ENCODE measurements around the gene TEX54.

Gene TEX54

DNA sequence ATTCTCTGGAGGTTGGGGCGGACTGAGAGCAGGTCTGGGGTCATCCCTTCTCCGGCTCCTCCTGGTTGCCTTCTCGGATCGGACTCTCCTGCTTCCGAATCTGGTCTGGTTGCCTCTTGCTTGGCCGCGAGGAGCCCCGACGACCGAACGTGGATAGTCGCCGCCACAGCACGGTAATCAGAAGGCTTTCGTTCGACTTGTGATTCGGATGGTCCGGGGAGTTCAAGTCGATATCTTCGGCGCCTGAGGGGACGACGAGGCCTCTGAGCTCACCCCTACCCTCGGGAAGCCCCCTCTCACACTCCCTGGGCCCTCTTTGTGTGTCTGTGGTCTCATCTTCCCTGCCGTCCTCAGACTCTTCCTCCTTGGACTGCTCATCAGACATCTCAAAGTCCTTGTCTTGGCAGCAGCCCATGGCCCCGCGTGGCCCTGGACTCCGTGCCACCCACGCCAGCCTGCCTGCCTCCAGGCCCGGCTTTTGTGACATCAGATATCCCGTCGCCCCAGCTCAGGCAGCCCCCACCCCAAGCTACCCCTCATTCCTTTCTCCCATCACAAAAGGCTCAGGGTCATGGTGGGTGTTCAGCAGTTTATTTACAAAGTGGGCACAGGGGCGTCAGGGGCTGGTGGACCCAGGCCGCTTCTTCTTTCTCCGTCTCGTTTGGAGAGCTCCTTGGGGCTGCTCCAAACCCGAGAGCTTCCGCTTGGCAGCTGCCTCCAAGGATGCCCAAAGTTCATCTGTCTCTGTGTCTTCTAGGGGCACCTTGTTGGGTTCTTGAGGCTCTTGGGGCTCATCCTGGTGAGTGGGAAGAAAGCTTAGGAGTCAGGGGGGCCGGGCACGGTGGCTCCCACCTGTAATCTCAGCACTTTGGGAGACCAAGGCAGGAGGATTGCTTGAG, at the start of gene TEX54:
Gene TEX54 (minus strand): TSS at position 506 of the 899 bp plus-strand sequence.
- Histone ChIP-seq H3K36me3 (replicated peaks) (peaks cover 51% of the 10 kb centered on the region), H3K27me3 (ENCODE audit: low read depth) (no peaks in the 10 kb centered on the region), H3K4me3 (peak within 1 kb of the TSS; percentile 99), H3K4me1 (peaks cover 8% of the 10 kb centered on the region), H3K9me3 (no peaks in the 10 kb centered on the region)
- DNase-seq (ENCODE audit: low spot score in 2 of 2) = no peak
- in situ Hi-C loops (cut with MboI; ENCODE audit: low sequenced_read_pairs) = no loop called here

DNA sequence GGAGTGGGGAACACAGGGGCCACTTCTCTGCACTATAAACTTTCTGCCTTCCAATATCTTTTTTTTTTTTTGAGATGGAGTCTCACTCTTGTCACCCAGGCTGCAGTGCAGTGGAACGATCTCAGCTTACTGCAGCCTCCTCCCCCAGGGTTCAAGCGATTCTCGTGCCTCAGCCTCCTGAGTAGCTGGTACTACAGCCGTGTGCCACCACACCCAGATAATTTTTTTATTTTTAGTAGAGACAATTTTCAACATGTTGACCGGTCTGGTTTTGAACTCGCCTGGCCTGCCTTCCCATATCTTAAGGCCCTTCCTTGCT, 49.7 kb upstream of the TEX54 start:
- Histone ChIP-seq H3K4me3 (peak overlapping the region; percentile 95), H3K4me1 (peaks cover 30% of the 10 kb centered on the region), H3K27me3 (ENCODE audit: low read depth) (no peaks in the 10 kb centered on the region), H3K9me3 (no peaks in the 10 kb centered on the region), H3K36me3 (replicated peaks) (peaks cover 85% of the 10 kb centered on the region)
- no peak for DNase-seq (ENCODE audit: low spot score in 2 of 2)
- in situ Hi-C loops (cut with MboI; ENCODE audit: low sequenced_read_pairs) = no loop called here

DNA sequence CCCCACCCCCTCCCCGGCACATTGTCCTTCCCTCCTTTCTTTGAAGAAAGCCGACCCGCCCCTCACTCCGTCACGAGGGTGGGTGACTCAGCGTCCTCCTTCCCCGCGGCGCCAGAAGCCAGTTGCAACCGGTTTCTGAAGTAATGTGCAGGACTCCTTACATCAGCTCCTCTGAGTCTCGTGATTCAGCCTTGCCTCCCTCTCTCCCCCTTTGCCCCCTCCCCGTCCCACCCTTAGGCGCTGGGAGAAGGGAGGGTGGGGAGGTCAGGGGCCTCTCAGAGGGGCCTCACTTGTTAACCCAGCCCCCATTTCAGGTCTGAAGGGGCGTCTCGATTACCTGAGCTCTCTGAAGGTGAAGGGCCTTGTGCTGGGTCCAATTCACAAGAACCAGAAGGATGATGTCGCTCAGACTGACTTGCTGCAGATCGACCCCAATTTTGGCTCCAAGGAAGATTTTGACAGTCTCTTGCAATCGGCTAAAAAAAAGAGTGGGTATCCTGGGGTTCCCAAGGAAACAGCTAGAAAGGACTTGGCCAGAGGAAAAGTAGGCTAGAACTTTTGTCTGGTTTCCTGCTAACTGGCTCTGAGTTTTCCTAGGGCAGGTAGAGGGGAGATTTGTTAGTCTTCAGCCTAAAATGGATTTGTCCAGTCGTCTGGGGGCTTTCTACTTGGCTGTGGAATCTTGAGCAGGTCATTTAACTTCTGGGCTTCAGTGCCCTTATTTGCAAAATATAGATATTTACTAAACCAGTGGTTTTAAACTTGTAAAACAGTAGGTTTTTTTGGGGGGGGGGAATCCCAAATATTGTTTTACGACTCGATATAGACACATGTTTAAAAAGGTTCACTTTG, 49.2 kb upstream of the TEX54 start:
- Histone ChIP-seq H3K9me3 (no peaks in the 10 kb centered on the region), H3K4me1 (peaks cover 30% of the 10 kb centered on the region), H3K36me3 (replicated peaks) (peaks cover 83% of the 10 kb centered on the region), H3K27me3 (ENCODE audit: low read depth) (no peaks in the 10 kb centered on the region), H3K4me3 (peak overlapping the region; percentile 95)
- DNase-seq (ENCODE audit: low spot score in 2 of 2) = peak; percentile 95 to 97
- in situ Hi-C loops (cut with MboI; ENCODE audit: low sequenced_read_pairs) = no loop called here

DNA sequence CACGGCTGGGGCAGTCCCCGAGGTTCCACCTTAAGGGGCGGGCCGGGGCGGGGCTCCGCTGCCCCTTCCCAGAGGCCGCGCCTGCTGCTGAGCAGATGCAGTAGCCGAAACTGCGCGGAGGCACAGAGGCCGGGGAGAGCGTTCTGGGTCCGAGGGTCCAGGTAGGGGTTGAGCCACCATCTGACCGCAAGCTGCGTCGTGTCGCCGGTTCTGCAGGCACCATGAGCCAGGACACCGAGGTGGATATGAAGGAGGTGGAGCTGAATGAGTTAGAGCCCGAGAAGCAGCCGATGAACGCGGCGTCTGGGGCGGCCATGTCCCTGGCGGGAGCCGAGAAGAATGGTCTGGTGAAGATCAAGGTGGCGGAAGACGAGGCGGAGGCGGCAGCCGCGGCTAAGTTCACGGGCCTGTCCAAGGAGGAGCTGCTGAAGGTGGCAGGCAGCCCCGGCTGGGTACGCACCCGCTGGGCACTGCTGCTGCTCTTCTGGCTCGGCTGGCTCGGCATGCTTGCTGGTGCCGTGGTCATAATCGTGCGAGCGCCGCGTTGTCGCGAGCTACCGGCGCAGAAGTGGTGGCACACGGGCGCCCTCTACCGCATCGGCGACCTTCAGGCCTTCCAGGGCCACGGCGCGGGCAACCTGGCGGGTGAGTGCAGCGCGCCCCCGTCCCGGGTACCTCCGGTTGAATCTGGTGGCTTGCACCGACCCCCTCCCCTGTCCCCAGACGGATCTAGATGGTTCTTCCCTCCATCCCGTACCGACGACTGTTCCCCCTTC, 48.4 kb upstream of the TEX54 start, which contains the start of gene SLC3A2:
Gene SLC3A2 (plus strand): TSS at position 94 of the 776 bp plus-strand sequence. CDS start 128 bp downstream, at position 222.
- H3K9me3 ChIP-seq = no peaks in the 10 kb centered on the region; the same call in 1 of the 2 replicates
- no peaks in the 10 kb centered on the region for H3K27me3 ChIP-seq (ENCODE audit: low read depth)
- peak; percentile 90 to 91 for DNase-seq (ENCODE audit: low spot score in 2 of 2)
- in situ Hi-C loops (cut with MboI; ENCODE audit: low sequenced_read_pairs) = no loop called here
- H3K36me3 ChIP-seq (replicated peaks) = peaks cover 83% of the 10 kb centered on the region
- H3K4me3 ChIP-seq = peak within 1 kb of the TSS; percentile 95
- H3K4me1 ChIP-seq = peaks cover 30% of the 10 kb centered on the region

DNA sequence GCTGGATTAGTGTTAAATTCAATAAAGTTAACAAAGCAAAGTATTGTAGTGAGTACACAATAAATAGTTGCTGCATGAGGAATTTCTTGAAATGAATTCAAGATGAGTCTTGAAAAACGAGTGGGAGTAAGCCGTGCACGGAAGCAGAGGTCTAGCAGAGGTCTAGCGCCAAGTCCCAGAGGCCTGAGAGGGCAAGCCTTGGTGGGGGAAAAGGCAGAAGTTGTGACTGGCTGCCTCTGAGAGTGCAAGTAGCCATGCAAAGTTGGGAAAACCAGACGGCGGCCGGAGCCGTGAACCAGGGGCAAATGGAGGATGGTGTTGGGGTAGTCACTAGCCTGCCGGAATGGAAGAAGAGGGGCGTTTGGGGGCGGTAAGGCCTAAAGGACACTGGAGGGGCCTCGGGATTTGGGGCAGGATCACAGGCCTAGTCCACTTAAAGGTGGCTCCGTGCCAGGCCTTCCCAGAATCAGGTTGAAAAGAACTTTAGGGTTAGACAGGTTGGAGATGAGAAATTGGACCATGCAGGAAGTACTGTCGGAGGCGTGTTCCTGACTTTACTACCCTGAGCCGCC, 47.7 kb upstream of the TEX54 start:
- Histone ChIP-seq H3K4me1 (peaks cover 27% of the 10 kb centered on the region), H3K27me3 (ENCODE audit: low read depth) (no peaks in the 10 kb centered on the region), H3K9me3 (no peaks in the 10 kb centered on the region; the same call in 1 of the 2 replicates), H3K36me3 (replicated peaks) (peaks cover 83% of the 10 kb centered on the region), H3K4me3 (peak overlapping the region; percentile 95)
- in situ Hi-C loops (cut with MboI; ENCODE audit: low sequenced_read_pairs) = no loop called here
- peak; percentile 48 to 61 for DNase-seq (ENCODE audit: low spot score in 2 of 2)

DNA sequence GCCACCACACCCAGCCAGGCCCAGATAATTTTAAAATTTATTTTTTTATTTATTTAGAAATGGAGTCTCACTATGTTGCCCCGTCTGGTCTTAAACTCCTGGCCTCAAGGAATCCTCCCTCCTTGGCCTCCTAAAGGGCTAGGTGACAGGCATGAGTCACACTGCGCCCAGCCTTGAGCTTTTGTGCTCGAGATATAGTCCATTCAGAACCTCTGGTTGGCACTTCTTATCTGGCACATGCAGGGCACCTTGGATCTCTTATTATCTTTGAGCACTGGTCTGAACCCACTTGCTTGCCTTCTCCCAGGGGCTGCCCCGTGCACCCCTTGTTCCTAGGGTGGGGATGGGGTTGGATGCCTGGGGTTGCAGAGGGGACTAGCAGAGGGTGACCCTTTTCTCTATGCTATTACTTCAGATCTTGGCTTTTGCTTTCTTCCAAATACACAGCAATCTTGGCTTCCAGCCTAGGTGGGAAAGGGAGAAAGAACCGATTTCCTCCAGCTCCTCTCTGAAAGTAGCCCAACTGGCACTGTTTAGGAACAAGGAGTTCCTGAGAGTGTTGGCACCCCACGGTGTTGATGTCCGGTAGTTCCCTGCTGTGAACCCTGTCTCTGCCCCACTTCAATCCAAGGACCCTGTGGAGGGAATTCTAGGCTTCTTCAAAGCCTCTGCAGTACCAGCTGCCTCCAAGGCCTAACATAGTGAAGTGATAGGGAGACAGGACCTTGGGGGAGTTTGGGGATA, 46.8 kb upstream of the TEX54 start:
- in situ Hi-C loops (cut with MboI; ENCODE audit: low sequenced_read_pairs) = loop anchor here (10.0 kb wide), 1 partner anchor 155 kb away; the partner anchor contains the start of genes HNRNPUL2 and TTC9C
- no peak for DNase-seq (ENCODE audit: low spot score in 2 of 2)
- Histone ChIP-seq H3K27me3 (ENCODE audit: low read depth) (no peaks in the 10 kb centered on the region), H3K4me1 (peaks cover 26% of the 10 kb centered on the region), H3K36me3 (replicated peaks) (peaks cover 83% of the 10 kb centered on the region), H3K9me3 (no peaks in the 10 kb centered on the region; the same call in 1 of the 2 replicates), H3K4me3 (peak overlapping the region; percentile 95; the same call in 1 of the 2 replicates)

DNA sequence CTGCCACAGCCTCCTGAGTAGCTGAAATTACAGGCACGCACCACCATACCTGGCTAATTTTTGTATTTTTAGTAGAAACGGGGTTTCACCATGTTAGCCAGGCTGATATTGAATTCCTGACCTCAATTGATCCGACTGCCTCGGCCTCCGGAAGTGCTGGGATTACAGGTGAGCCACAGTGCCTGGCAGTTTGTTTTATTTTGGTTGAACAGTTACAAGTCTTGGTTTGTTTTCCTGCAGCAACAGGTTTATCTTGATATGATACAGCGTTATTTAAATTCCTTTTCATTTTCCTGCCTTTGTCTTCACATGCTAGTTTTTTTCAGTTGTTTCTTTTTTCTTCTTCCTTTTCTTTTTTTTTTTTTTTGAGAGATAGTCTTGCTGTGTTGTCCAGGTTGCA, 44.1 kb upstream of the TEX54 start:
- in situ Hi-C loops (cut with MboI; ENCODE audit: low sequenced_read_pairs) = loop anchor here (10.0 kb wide), 1 partner anchor 152 kb away; the partner anchor contains the start of genes HNRNPUL2 and TTC9C
- Histone ChIP-seq H3K4me3 (no peak overlapping the region), H3K4me1 (peaks cover 14% of the 10 kb centered on the region), H3K36me3 (replicated peaks) (peaks cover 81% of the 10 kb centered on the region), H3K9me3 (no peaks in the 10 kb centered on the region; the same call in 1 of the 2 replicates), H3K27me3 (ENCODE audit: low read depth) (no peaks in the 10 kb centered on the region)
- DNase-seq (ENCODE audit: low spot score in 2 of 2) = no peak

DNA sequence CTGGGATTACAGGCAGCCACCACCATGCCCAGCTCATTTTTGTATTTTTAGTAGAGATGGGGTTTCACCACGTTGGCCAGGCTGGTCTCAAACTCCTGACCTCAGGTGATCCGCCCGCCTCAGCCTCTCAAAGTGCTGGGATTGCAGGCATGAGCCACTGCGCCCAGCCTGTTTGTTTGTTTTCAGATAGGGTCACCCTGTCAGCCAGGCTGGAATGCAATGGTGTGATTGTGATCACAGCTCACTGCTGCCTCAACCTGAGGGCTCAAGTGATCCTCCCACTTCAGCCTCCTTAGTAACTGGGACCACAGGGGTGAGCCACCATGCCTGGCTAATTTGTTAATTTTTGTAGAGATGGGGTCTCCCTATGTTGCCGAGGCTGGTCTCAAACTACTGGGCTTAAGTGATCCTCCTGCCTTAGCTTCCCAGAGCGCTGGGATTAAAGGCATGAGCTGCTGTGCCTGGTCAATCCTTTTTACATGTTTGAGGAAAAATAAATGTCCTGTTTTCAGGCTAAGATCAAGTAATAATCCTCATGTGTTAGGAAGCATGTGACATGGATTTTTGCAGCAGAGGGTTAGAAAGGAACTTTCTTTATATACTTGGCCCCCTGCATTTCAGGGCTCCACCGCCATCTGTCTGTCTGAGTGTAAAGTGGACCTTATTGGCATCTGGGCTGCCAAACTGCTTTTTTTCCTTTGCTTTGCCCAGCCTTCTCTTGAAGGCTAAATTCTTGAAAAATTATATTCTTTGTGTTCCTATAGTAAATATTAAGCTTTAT, 43.2 kb upstream of the TEX54 start:
- in situ Hi-C loops (cut with MboI; ENCODE audit: low sequenced_read_pairs) = loop anchor here (10.0 kb wide), 1 partner anchor 151 kb away; the partner anchor contains the start of genes HNRNPUL2 and TTC9C
- Histone ChIP-seq H3K4me1 (peaks cover 14% of the 10 kb centered on the region), H3K36me3 (replicated peaks) (peaks cover 84% of the 10 kb centered on the region), H3K27me3 (ENCODE audit: low read depth) (no peaks in the 10 kb centered on the region), H3K4me3 (no peak overlapping the region), H3K9me3 (no peaks in the 10 kb centered on the region; the same call in 1 of the 2 replicates)
- DNase-seq (ENCODE audit: low spot score in 2 of 2) = no peak

DNA sequence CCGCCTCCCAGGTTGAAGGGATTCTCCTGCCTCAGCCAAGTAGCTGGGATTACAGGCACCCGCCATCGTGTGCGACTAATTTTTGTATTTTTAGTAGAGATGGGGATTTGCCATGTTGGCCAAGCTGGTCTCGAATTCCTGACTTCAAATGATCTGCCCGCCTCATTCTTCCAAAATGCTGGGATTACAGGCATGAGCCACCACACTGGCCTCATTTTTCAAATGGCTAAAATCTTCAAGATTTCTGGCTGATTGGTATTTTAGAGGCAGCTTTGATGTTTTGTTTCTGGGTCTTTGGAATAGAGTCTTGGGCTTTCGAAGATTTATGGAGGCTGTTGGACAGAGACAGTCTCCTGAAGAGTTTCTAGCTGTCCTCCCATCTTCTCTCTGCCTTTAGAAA, 42.2 kb upstream of the TEX54 start:
- Histone ChIP-seq H3K4me1 (peaks cover 8% of the 10 kb centered on the region), H3K36me3 (replicated peaks) (peaks cover 80% of the 10 kb centered on the region), H3K9me3 (no peaks in the 10 kb centered on the region; the same call in 1 of the 2 replicates), H3K27me3 (ENCODE audit: low read depth) (no peaks in the 10 kb centered on the region), H3K4me3 (no peak overlapping the region)
- in situ Hi-C loops (cut with MboI; ENCODE audit: low sequenced_read_pairs) = loop anchor here (10.0 kb wide), 1 partner anchor 150 kb away; the partner anchor contains the start of genes HNRNPUL2 and TTC9C
- no peak for DNase-seq (ENCODE audit: low spot score in 2 of 2)

DNA sequence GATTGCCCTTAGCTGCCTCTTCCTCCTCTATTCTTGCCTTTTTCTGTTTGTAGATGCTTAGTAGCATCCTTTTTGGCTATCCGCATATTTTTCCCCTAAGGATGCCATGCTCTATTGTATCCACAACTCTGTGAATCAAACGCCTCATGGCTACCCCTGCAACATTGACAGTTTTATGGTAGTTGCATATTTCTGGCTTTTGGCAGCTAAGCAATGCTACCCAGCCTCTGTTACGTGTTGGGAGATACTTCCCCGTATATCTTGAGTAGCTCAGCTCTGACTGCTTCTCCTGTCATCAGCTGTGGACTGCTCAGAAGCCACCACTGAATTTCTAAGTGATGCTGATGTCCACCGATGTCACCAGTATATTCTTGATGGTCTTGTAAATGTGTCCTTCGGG, 33.0 kb upstream of the TEX54 start:
- Histone ChIP-seq H3K9me3 (no peaks in the 10 kb centered on the region), H3K4me1 (peaks cover 20% of the 10 kb centered on the region), H3K4me3 (no peak overlapping the region), H3K36me3 (replicated peaks) (peaks cover 62% of the 10 kb centered on the region), H3K27me3 (ENCODE audit: low read depth) (no peaks in the 10 kb centered on the region)
- no peak for DNase-seq (ENCODE audit: low spot score in 2 of 2)
- in situ Hi-C loops (cut with MboI; ENCODE audit: low sequenced_read_pairs) = no loop called here

DNA sequence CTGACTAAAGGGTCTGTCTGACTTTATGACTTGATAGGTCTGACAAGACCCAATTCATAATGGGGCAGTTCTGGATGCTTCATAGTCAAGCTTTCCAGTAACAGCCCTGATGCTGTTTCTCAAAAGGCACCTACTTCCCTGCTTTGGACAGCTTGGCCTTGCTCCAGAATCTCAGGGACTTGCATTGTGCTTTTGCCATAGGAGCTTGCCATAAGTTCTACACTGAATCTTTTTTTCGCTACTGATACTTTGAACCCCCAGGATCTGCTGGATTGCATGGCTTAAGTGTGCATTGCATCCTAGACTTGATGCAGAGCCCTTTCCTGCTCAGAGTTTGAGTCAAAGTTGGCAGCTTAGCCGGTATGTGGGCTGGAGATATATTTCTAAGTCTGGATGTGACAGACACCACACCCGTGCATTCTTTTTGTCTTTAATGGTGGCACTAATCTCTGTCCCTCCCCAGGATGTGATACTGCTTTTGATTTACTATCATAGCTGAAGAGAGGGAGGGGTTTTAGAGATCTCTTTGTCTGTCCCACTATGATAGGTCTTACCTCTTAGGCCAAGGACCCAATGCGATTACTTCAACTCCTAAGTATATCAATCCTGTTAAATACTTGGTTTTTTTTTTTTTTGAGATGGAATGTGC, 31.2 kb upstream of the TEX54 start:
- H3K27me3 ChIP-seq (ENCODE audit: low read depth) = no peaks in the 10 kb centered on the region
- H3K4me1 ChIP-seq = peaks cover 36% of the 10 kb centered on the region
- no peak for DNase-seq (ENCODE audit: low spot score in 2 of 2)
- peaks cover 69% of the 10 kb centered on the region for H3K36me3 ChIP-seq (replicated peaks)
- no peak overlapping the region for H3K4me3 ChIP-seq
- H3K9me3 ChIP-seq = no peaks in the 10 kb centered on the region
- in situ Hi-C loops (cut with MboI; ENCODE audit: low sequenced_read_pairs) = no loop called here

All from HAP-1 (cell line).